Left lobe of liver (tissue), 2 donors: ENCODE measurements around the gene SLC9C2. TPM values are rescaled to one million over a fixed set of nuclear protein-coding genes. Genes with fewer than 3 reads are reported as not detected.
"Not testable (repeated sequence)": the region's sequence is repeated elsewhere in the genome, so short reads cannot be mapped to it uniquely, and the experiment has no call there.

ENCODE experiments used
- ATAC-seq: fragments of 200-7000 bp; cut with Tn5 transposase; one replicate; pipeline ENCODE4 v1.9.1; 2020; ENCODE audit warnings: mild to moderate bottlenecking, moderate library complexity
- DNase-seq: peaks from one replicate; pipeline ENCODE4 v3.0.0-alpha.2; 2020; ENCODE audit warnings: low spot score
- total RNA-seq: library from RNA; stranded (reverse); gene quantifications from one replicate; pipeline ENCODE4 v1.2.1, GENCODE V29; 2021
- donor health status: DM: no; HTN: no; CAD: no; lungs with moderate emphysema.
- donor health status: DM: no; HTN: yes; CAD: no.

SLC9C2 gene
- total RNA-seq, 1 donor from 2014 or later: not detected

- ATAC-seq (no peak), DNase-seq (no peak)
These were observed 111.4 kb downstream of the SLC9C2 start for GRCh38 chr1:173491508-173491907.

- peak; percentile 6 for ATAC-seq
These were observed 112.9 kb downstream of the SLC9C2 start for GRCh38 chr1:173489929-173490328.

GRCh38 chr1:173489149-173489600 lies 113.7 kb downstream of the SLC9C2 start:
- DNase-seq (no peak), ATAC-seq (peak; percentile 47)

More at GRCh38 chr1:173489929-173490328, 112.9 kb downstream of the SLC9C2 start:
- DNase-seq: no peak

- ATAC-seq (no peak), DNase-seq (no peak)
These were observed 114.9 kb downstream of the SLC9C2 start for GRCh38 chr1:173488001-173488400.

- ATAC-seq (no peak), DNase-seq (no peak)
These were observed 117.5 kb downstream of the SLC9C2 start for GRCh38 chr1:173485401-173485800.

- no peak for DNase-seq
- ATAC-seq: no peak
These were observed 118.6 kb downstream of the SLC9C2 start for GRCh38 chr1:173484276-173484675.

- ATAC-seq (no peak), DNase-seq (no peak)
These were observed 120.2 kb downstream of the SLC9C2 start for GRCh38 chr1:173482683-173483082.

GRCh38 chr1:173481195-173481772 lies 121.6 kb downstream of the SLC9C2 start:
- peak; percentile 3 for ATAC-seq
- peak; percentile 65 for DNase-seq

GRCh38 chr1:173479649-173480048 lies 123.2 kb downstream of the SLC9C2 start:
- DNase-seq: no peak
- no peak for ATAC-seq

- ATAC-seq: peak; percentile 48
These were observed 124.7 kb downstream of the SLC9C2 start for GRCh38 chr1:173478094-173478674.

GRCh38 chr1:173477286-173478093 lies 125.4 kb downstream of the SLC9C2 start, which contains the start of gene PRDX6:
TSS of gene PRDX6 (plus strand) at chr1:173477335. CDS start at chr1:173477398, 63 bp downstream.
- peak; percentile 87 for DNase-seq
- peak; percentile 70 for ATAC-seq

More at GRCh38 chr1:173478094-173478674, 124.7 kb downstream of the SLC9C2 start:
- DNase-seq: peak; percentile 86

GRCh38 chr1:173476665-173477285 lies 126.1 kb downstream of the SLC9C2 start:
- peak; percentile 97 for DNase-seq
- ATAC-seq: peak; percentile 70

GRCh38 chr1:173476197-173476664 lies 126.6 kb downstream of the SLC9C2 start:
- DNase-seq (no peak), ATAC-seq (no peak)

- DNase-seq (no peak), ATAC-seq (no peak)
These were observed 127.2 kb downstream of the SLC9C2 start for GRCh38 chr1:173475564-173476196.

GRCh38 chr1:173474780-173475421 lies 128.0 kb downstream of the SLC9C2 start:
- DNase-seq, ATAC-seq: not testable (repeated sequence)

GRCh38 chr1:173474097-173474779 lies 128.6 kb downstream of the SLC9C2 start:
- ATAC-seq (no peak), DNase-seq (peak; percentile 51)

GRCh38 chr1:173473599-173474011 lies 129.3 kb downstream of the SLC9C2 start:
- no peak for DNase-seq
- ATAC-seq: no peak

- DNase-seq: no peak
- ATAC-seq: no peak
These were observed 132.3 kb downstream of the SLC9C2 start for GRCh38 chr1:173470608-173471007.

GRCh38 chr1:173469656-173470055 lies 133.2 kb downstream of the SLC9C2 start:
- ATAC-seq (no peak), DNase-seq (no peak)
